ENCODE results near the gene SEC14L6. TPM values are rescaled to one million over a fixed set of nuclear protein-coding genes. Genes with fewer than 3 reads are reported as not detected.
"Not testable (repeated sequence)": the region's sequence is repeated elsewhere in the genome, so short reads cannot be mapped to it uniquely, and the experiment has no call there.

The SEC14L6 gene
- total RNA-seq, 1 donor = not detected

DNA sequence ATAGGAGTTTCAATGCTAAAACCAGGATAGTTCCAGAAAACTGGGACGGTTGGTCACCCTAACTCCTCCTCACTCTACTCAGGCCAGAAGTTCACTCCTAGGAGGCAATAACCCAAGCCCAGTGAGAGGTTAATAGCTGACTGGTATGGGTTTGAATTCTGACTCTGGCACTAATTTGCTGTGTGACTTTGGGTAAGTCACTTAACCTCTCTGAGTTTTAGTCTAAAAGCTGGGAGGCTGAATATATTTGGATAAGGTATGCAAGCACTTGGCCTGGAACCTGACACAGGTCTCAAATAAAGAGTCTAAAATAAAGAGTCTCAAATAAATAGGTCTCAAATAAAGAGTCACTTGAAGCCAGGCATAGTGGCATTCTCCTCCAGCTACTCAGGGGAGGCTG is 6.2 kb upstream of the SEC14L6 start:
- H3K4me3 ChIP-seq (ENCODE audit: low read depth, low read length) = no peak overlapping the region
- no peak for DNase-seq (ENCODE audit: low read depth)
- TF ChIP-seq, protein P1, sequence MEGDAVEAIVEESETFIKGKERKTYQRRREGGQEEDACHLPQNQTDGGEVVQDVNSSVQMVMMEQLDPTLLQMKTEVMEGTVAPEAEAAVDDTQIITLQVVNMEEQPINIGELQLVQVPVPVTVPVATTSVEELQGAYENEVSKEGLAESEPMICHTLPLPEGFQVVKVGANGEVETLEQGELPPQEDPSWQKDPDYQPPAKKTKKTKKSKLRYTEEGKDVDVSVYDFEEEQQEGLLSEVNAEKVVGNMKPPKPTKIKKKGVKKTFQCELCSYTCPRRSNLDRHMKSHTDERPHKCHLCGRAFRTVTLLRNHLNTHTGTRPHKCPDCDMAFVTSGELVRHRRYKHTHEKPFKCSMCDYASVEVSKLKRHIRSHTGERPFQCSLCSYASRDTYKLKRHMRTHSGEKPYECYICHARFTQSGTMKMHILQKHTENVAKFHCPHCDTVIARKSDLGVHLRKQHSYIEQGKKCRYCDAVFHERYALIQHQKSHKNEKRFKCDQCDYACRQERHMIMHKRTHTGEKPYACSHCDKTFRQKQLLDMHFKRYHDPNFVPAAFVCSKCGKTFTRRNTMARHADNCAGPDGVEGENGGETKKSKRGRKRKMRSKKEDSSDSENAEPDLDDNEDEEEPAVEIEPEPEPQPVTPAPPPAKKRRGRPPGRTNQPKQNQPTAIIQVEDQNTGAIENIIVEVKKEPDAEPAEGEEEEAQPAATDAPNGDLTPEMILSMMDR (IDR thresholded peaks at IDR 0.05; ENCODE audit: insufficient read depth, low read depth, low read length) = no peak

DNA sequence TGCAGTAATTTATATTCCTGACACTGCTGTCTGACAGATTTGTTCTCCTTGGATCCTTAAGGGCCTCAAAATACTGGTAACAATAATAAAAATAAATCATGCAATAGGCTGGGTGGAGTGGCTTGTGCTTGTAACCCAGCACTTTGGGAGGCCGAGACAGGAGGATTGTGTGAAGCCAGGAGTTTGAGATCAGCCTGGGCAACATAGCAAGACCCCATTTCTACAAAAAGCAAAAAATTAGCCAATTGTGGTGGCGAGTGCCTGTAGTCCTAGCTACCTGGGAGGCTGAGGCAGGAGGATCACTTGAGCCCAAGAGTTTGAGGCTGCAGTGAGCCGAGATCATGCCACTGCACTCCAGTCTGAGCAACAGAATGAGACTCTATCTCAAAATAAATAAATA is 5.3 kb upstream of the SEC14L6 start:
- not testable (repeated sequence) for DNase-seq (ENCODE audit: low read depth); H3K4me3 ChIP-seq (ENCODE audit: low read depth, low read length)

DNA sequence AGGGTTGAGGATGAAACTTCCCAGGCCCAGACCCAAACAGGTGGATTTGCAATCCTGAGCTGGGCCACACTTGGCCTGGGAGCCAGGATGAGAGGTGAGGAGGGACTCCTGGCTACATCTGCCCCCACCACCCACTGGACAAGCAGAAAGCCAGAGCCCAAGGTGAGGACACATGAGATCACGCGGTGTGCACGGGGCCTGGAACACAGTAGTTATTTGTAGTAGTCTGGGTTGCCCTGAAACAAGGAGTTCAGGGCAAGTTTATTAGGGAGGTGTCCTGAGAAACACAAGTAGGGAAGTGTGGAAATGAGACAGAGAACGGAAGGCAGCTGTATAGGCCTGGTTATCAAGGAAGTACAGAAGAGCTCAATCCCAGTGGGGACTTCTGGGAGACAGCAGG is 647 bp upstream of the SEC14L6 start:
- TF ChIP-seq, protein P1 (IDR thresholded peaks at IDR 0.05; ENCODE audit: insufficient read depth, low read depth, low read length) = no peak
- H3K4me3 ChIP-seq (ENCODE audit: low read depth, low read length) = no peak overlapping the region
- DNase-seq (ENCODE audit: low read depth) = no peak

DNA sequence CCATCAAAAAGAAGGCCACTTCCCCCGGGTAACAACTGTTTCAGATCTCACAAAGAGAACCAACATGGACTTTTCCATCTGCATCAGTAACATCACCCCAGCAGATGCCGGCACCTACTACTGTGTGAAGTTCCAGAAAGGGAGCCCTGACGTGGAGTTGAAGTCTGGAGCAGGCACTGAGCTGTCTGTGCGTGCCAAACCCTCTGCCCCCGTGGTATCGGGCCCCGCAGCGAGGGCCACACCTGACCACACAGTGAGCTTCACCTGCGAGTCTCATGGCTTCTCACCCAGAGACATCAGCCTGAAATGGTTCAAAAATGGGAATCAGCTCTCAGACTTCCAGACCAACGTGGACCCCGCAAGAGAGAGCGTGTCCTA is 3.7 kb downstream of the SEC14L6 start:
- TF ChIP-seq, protein P1 (IDR thresholded peaks at IDR 0.05; ENCODE audit: insufficient read depth, low read depth, low read length) = no peak
- H3K4me3 ChIP-seq (ENCODE audit: low read depth, low read length) = no peak overlapping the region
- DNase-seq (ENCODE audit: low read depth) = no peak

DNA sequence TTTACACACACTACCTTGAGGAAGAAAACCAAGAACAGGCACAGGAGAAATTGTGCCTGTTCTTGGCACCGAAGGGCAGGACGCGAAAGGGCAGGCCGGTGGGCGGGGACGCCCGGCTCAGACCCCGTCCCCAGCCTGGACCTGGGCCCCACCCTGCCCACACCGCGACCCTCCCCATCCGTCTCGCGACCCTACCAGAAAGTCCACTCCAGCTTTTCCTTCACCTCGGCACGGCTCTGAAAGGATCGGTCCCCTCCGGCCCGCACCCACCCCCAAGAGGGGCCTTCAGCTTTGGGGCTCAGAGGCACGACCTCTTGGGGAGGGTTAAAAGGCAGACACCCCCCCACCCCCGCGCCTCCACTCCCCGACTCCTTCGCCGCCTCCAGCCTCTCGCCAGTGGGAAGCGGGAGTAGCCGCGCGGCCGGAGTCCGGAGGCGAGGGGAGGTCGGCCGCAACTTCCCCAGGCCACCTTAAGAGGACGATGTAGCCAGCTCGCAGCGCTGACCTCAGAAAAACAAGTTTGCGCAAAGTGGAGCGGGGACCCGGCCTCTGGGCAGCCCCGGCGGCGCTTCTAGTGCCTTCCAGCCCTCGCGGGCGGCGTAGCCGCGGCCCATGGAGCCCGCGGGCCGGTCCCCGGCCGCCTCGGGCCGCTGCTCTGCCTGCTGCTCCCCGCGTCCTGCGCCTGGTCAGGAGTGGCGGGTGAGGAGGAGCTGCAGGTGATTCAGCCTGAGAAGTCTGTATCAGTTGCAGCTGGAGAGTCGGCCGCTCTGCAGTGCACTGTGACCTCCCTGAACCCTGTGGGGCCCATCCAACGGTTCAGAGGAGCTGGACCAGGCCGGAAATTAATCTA is 4.4 kb downstream of the SEC14L6 start:
- no peak for DNase-seq (ENCODE audit: low read depth)
- H3K4me3 ChIP-seq (ENCODE audit: low read depth, low read length) = peak overlapping the region; percentile 9
- TF ChIP-seq, protein P1 (IDR thresholded peaks at IDR 0.05; ENCODE audit: insufficient read depth, low read depth, low read length) = no peak

DNA sequence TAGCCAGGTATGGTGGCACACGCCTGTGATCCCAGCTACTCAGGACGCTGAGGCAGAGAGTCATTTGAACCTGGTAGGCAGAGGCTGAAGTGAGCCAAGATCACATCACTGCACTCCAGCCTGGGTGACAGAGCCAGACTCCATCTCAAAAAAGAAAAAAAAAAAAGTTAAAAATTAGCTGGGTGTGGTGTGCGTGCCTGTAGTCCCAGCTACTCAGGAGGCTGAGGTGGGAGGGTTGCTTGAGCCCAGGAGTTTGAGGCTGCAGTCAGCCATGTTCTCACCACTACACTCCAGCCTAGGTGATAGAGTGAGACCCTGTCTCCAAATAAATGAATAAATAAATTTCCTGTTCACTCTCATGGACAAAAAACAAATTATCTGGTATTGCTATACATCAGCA is 5.0 kb downstream of the SEC14L6 start:
- DNase-seq (ENCODE audit: low read depth); H3K4me3 ChIP-seq (ENCODE audit: low read depth, low read length): not testable (repeated sequence)

DNA sequence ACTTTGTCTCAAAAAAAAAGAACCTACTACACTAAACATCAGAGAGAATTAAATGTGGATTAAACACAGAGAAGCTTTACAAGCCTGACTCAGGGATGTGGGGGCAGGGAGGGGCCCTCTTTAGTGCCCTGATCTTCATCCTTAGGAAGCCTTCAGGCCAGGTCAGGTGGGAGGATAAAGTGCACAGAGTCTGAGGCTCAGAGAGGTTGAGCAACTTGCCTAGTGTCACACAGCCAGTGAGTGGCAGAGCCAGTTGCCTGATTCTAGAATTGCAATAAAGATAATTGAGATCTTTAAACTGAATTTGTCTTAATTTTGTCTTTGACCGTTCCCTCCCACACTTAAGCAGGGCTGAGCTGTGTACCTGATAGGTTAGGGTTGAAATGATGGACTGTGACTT is 7.2 kb downstream of the SEC14L6 start:
- no peak for DNase-seq (ENCODE audit: low read depth)
- TF ChIP-seq, protein P1 (IDR thresholded peaks at IDR 0.05; ENCODE audit: insufficient read depth, low read depth, low read length) = no peak
- no peak overlapping the region for H3K4me3 ChIP-seq (ENCODE audit: low read depth, low read length)

DNA sequence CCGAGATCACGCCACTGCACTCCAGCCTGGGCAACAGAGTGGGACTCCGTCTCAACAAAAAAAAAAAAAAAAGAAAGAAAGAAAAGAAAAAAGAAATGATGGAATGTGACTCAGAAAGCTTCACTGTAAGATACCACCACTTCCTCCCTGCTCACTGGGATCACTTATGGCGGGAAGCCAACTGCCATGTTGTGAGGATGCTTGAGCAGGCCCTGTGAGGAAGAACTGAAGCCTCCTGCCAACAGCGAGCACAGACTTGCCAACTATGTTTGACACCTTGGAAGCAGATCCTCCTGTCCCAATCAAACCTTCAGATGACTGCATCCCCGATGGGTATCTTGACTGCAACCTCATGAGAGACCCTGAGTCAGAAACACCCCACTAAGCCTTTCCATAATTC is 8.3 kb downstream of the SEC14L6 start:
- TF ChIP-seq, protein P1 (IDR thresholded peaks at IDR 0.05; ENCODE audit: insufficient read depth, low read depth, low read length) = no peak
- no peak overlapping the region for H3K4me3 ChIP-seq (ENCODE audit: low read depth, low read length)
- DNase-seq (ENCODE audit: low read depth) = no peak
